Measurements from ENCODE around the gene MFSD6L.

The MFSD6L gene

DNA sequence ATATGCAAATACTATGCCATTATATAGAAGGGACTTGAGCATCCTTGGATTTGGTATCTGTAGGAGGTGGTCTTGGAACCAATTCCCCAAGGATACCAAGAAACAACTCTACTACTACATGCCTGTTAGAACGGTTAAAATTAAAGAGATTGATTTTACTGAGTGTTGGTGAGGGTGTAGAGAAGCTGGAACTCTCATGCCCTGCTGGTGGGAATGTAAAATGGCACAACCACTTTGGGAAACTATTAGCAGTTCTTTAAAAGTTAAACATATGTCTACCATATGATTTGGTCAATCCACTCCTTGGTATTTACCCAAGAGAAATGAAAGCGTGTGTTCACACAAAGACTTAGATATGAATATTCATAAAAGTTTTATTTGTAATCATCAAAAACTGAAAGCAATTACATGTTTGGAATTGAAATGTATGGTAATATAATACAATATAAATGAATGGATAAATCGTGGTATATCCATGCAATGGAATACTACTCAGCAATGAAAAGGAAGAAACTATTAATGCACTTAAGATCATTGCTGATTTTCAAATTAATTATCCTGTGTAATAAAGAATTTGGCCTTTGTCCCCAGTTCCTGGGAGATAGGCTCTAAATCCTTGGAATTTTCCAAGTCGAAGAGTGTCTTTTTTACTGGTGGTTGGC is 7.8 kb downstream of the MFSD6L start:
- no peak for DNase-seq

DNA sequence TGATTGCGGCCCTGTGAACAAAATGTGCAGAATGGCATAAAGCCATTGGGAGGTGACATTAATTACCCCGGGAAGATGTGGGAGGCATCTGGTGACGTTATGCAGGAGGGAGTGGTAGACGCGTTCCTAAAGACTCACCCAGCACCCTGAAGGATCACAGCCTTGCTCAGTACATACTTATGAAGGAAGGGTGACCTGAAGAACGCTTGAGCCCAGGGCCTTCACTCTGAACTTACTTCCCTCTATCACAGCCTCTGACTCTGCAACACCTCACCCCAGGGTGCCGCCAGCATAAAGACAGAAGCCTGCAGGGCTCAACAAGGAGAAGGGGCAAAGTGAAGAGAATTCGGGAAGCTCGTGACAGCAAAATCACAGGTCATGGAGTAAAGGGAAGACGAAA is 9.4 kb downstream of the MFSD6L start:
- DNase-seq: no peak

DNA sequence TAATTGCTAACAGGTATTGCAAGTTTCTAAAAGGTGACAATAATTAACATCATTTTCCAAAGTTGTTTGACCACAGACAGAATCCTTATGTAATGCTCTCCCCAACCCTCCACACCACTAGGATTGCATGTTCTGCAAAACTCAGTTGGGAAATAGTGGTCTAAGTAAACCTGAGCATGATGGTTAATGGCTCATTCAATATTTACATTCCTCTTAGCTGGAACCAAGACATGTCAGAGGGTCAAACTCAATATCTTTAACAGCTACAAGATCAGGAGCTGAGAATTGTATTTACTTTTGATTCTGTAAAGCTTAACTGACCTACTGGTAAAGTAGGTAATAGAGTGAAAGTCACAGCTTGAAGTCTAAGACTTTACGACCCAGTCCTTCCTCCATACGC is 10.2 kb downstream of the MFSD6L start:
- DNase-seq: no peak

DNA sequence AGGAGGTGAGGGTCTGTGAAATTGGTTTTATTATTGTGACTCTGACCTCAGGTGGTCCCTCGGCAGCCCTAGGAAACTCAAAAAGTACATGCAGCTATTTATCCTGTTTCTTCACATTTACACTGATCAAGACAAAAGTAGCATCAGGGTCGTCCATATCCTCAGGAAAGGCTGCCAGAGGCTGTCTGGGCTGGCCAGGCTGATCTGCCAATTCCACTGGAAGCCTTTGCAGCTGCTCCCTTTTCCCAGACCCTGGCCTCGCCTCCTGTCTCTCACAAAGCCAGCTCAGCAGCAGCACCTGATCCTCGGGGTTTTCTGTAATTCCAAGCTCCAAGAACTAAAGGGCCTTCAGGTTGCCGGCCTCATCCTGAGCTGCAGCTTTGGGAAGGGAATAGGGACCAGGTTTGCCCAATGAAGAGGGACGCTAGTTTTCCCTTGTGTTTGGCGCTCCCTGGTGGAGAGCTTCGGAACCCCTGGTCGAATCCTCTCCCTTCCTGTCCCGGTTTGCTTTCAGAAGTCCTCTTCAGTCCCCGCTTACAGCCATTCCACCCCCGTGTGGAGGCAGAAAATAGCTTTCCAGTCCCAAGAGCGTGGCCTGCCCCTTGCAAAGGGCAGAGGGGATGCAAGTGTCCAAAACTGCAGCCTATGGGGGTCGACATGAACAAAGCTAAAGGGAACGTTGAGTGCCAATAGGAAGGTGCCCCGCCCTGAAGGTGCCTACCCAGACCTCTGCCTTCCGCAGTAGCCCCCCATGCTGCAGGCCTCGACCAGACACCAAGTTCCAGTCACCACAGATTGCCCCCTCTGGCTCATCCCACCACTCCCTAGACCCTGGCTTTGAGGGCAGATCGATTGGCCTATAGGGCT is 13.4 kb downstream of the MFSD6L start:
- DNase-seq: no peak

DNA sequence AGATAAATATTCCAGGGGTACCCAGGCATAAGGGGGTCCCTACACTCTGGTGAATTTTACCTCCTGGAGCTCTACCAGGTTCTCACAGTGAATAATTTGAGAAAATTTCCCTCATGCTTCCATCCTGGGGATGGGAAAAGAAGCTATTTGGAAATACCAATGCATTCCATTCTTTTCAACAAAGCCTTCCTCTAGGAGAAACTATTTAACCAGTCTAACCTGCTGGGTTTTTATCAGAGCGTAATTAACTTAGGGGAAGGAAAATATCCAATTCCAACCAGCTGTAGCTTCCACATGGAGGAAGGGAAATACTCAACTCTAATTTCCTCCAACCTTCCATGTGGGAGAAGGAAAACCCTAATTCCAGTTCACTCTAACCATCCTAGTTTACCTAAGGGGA is 17.0 kb downstream of the MFSD6L start:
- DNase-seq: no peak

DNA sequence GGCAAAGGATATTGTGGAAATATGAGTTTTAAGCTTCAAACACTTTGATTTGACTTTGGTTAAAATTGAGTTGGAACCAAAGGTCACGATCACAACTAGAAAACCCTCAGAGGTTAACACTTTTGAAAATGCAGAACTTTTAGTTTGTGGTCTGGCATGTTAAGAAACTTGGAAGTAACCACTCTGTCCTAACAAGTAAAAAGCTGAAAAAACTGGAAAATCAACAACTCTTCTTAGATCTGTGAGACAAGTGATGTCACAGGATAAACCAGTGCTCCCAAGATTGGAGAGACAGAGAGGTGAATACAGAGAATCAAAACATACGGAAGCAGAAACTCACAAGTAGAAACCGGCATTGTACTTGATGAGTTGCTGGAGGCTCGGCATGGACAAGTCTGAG is 17.4 kb downstream of the MFSD6L start:
- no peak for DNase-seq

- no peak for DNase-seq
These were observed 22.3 kb downstream of the MFSD6L start for GRCh38 chr17:8776881-8777280.

- no peak for DNase-seq
These were observed 22.9 kb downstream of the MFSD6L start for GRCh38 chr17:8776248-8776647.

DNA sequence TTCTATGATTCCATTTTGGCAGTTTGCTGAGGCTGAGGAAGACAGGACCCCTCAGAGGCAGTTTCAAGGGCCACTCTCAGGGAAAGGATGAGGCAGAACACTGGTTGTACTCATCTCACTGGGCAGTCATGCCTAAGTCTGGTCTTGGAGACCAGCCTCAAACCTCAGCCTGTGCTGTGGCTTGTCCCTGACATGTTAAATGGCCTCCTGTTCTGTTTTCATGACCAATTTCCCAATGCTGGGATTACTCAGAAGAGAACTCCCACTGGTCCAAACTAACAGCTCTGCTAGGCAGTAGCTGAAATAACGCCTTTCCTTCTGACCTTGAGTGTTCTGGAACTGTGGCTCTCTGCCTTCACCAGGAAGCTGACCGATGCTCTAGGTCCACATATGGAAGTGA is 32.4 kb downstream of the MFSD6L start:
- no peak for DNase-seq

- DNase-seq: no peak
These were observed 37.2 kb downstream of the MFSD6L start for GRCh38 chr17:8762012-8762411.

GRCh38 chr17:8758137-8758596 is 41.0 kb downstream of the MFSD6L start, which contains the start of gene SPDYE4:
TSS of gene SPDYE4 (minus strand) at chr17:8758546. CDS start at chr17:8758382, 164 bp downstream.
- DNase-seq: no peak

- no peak for DNase-seq
These were observed 42.0 kb downstream of the MFSD6L start for GRCh38 chr17:8757189-8757588.

DNA sequence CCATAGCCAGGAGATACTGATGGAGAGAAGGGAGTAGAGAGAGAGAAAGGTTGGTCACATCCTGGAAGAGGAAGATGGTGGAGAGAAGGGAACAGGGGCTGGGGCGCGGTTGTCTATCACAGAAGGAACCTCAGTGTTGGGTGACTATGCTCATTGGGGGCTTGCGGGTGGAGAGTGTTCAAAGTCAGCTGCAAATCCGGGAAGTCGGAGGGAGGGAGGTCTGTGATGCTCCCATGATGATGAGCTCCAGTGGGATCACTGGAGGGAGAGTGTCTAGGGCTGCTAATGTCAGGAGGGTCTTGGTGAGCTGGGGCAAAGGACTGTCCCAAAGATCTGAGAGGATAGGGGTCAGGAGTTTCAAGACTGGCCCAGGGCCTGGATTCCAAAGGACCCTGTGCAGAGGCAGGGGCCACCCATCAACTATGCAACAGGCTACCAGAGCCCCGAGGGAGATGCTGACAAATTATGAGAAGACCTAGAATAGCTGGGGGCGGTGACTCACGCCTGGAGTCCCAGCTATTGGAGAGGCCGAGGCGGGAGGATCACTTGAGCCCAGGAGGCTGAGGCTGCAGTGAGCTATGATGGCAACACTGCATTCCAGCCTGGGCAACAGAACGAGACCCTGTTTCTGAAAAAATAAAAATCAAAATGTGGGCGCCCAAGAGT is 43.4 kb downstream of the MFSD6L start:
- DNase-seq: no peak

GRCh38 chr17:8754890-8755289 is 44.3 kb downstream of the MFSD6L start:
- DNase-seq: no peak

DNA sequence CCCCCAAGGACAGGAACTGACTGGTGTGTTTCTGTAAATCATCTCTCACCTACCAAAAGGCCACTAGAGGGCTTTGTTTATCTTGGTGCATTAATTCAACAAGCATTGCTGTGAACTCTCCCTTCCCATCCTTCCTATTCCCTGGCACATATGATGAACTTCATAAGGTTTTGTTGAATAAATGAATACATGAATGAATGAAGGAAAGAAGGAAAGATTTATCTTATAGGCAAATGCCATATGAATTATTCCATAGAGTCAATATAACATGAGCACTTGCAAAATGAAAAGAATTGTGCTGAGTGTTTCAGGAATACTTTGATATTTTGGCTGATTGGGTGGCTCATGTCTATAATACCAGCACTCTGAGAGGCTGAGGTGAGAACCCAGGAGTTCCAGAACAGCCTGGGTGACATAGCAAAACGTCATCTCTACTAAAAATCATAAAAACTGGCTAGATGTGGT is 45.2 kb downstream of the MFSD6L start:
- DNase-seq: no peak

- no peak for DNase-seq
These were observed 45.8 kb downstream of the MFSD6L start for GRCh38 chr17:8753136-8753975.

GRCh38 chr17:8749616-8750015 is 49.5 kb downstream of the MFSD6L start:
- DNase-seq: no peak

DNA sequence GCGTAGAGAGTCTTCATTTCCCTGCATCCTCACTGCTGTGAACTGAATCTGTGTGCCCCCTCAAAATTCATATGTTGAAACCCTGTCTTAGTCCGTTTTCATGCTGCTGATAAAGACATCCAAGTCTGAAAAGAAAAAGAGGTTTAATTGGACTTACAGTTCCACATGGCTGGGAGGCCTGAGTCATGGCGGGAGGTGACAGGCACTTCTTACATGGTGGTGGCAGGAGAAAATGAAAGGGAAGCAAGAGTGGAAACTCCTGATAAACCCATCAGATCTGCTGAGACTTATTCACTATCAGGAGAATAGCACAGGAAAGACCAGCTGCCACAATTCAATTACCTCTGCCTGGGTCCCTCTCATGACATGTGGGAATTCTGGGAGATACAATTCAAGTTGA is 51.4 kb downstream of the MFSD6L start:
- no peak for DNase-seq
